Measurements from ENCODE around the gene SLC25A39. TPM values are rescaled to one million over a fixed set of nuclear protein-coding genes. Genes with fewer than 3 reads are reported as not detected.
A peak's percentile ranks its signal among the peaks of the same experiment; 100 is the strongest.

The SLC25A39 gene
- total and polyA plus RNA-seq, 9 of the 15 experiments (the other 6 are each of a cell fraction or from before 2014, with no cell fraction given) = 4.8 to 267 (median 140) TPM

DNA sequence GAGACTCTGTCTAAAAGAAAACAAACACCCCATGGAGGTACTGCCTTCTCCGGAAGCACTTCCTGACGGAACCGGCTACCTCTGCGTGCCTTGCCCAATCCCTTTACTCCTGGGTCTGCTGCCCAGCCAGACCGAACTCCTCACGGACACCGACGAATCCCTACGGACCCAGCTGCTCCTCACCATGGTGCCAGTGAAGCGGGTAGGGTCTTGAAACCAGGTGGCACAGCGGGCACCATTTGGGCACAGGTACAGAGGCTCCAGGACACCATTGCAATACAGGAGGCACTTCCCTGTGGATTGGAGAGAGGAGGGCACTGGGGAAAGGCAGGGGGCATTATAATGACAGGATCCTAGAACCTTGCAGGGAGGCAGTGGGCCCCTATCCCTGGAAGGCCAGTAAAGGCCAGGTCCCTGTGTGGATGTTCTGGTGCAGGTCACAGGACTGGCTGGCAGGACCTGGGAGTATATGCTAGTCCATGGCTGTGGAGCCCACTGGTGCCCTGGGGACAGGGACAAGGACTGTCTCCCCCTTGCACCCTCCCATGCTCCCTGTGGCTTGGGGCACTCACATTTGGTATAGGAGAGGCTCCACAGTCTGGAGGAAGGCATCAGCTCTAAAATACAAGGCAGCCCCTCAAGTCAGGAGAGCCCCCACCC is 2.3 kb downstream of the SLC25A39 start:
- Histone ChIP-seq H3K9me3 (replicated peaks; ENCODE audit: control insufficient read depth, insufficient read depth, low read depth, low read length) (no peaks in the 10 kb centered on the region), H2AFZ (ENCODE audit: low read depth, low read length) (no peak overlapping the region), H3K4me1 (replicated peaks in 1 of 2; ENCODE audit: control insufficient read depth in 2 of 2, insufficient read depth in 2 of 2, low read length in 2 of 2) (peaks cover 4 to 76% of the 10 kb centered on the region in 2 experiments; a peak in 4 of 5 replicates), H3K27ac (ENCODE audit: extremely low read depth, low read depth, low read length) (no peak overlapping the region), H3K4me3 (no peak overlapping the region), H3K27me3 (ENCODE audit: control insufficient read depth in 2 of 2, insufficient read depth in 2 of 2, low read length in 2 of 2) (no peaks in the 10 kb centered on the region), H4K20me1 (replicated peaks; ENCODE audit: control insufficient read depth, insufficient read depth, low read length) (peaks cover 5% of the 10 kb centered on the region; the same call in 1 of the 2 replicates), H3K9ac (ENCODE audit: insufficient read depth in 1 of 2, low read depth in 2 of 2, low read length in 2 of 2) (peak overlapping the region in 1 of 2 experiments; percentile 68; a peak in 2 of 4 replicates), H3K9me1 (ENCODE audit: control insufficient read depth, insufficient read depth, low read length) (peaks cover 3% of the 10 kb centered on the region), H3K4me2 (ENCODE audit: insufficient read depth, low read length) (no peak overlapping the region; the same call in 1 of the 2 replicates), H3K36me3 (ENCODE audit: control insufficient read depth, insufficient read depth, low read length) (peaks cover 46% of the 10 kb centered on the region; the same call in 2 of the 3 replicates), H3K79me2 (ENCODE audit: control insufficient read depth, insufficient read depth, low read length) (peaks cover 30% of the 10 kb centered on the region)
- POLR2A ChIA-PET = interaction anchor here (1.0 to 2.1 kb wide), 2 partner anchors 12 to 112 kb away, joined by 3 to 5 read pairs; no protein-coding TSS in a partner anchor
- in situ Hi-C loops (cut with MboI) (no loop called here), intact Hi-C loops (cut with micrococcal nuclease) (no loop called here)
- CTCF ChIA-PET (ENCODE audit: low intra/inter-chr PET ratio) = no interaction called here
- TF ChIP-seq E2F3 (CRISPR knock-in tag; IDR thresholded peaks at IDR 0.05) = no peak
- peak; percentile 5; the same call in 1 of the 2 replicates for TF ChIP-seq ZKSCAN1 (IDR thresholded peaks at IDR 0.05; ENCODE audit: low read depth, low read length)
- peak; percentile 41; the same call in 1 of the 2 replicates for TF ChIP-seq RBFOX2 (IDR thresholded peaks at IDR 0.05; ENCODE audit: low read depth, low read length)
- WGBS (ENCODE audit: insufficient coverage, low coverage, missing lambda C conversion rate) = 93% methylated on average over 7 of the region's 11 CpGs
- DNase-seq (ENCODE audit: extremely low read depth in 1 of 4, low spot score in 3 of 4) (no peak), FAIRE-seq (no peak), ATAC-seq (no peak)
- no TSS peak for BruUV-seq (replicated peaks)
